KOPT-K1 (cell line): Measurements from ENCODE around the gene SOHLH1.

Experiments used
- H3K27ac ChIP-seq: fragments of 200-600 bp; sonication (generic); 2 replicates; pipeline ENCODE4 v1.5.1; 2016; ENCODE audit warnings: antibody characterized with exemption, mild to moderate bottlenecking, low read depth, low read length; ENCODE audit not compliant: poor library complexity, severe bottlenecking
- H3K36me3 ChIP-seq: fragments of 200-600 bp; sonication (generic); 2 replicates; pipeline ENCODE4 v1.5.1; 2017; ENCODE audit warnings: antibody characterized with exemption, mild to moderate bottlenecking, low read length, moderate library complexity; ENCODE audit not compliant: insufficient read depth
- H3K9me3 ChIP-seq: fragments of 200-600 bp; sonication (generic); 2 replicates; pipeline ENCODE4 v1.5.1; 2017; ENCODE audit warnings: antibody characterized with exemption, low read length, mild to moderate bottlenecking; ENCODE audit not compliant: insufficient read depth, poor library complexity, severe bottlenecking

SOHLH1 gene

DNA sequence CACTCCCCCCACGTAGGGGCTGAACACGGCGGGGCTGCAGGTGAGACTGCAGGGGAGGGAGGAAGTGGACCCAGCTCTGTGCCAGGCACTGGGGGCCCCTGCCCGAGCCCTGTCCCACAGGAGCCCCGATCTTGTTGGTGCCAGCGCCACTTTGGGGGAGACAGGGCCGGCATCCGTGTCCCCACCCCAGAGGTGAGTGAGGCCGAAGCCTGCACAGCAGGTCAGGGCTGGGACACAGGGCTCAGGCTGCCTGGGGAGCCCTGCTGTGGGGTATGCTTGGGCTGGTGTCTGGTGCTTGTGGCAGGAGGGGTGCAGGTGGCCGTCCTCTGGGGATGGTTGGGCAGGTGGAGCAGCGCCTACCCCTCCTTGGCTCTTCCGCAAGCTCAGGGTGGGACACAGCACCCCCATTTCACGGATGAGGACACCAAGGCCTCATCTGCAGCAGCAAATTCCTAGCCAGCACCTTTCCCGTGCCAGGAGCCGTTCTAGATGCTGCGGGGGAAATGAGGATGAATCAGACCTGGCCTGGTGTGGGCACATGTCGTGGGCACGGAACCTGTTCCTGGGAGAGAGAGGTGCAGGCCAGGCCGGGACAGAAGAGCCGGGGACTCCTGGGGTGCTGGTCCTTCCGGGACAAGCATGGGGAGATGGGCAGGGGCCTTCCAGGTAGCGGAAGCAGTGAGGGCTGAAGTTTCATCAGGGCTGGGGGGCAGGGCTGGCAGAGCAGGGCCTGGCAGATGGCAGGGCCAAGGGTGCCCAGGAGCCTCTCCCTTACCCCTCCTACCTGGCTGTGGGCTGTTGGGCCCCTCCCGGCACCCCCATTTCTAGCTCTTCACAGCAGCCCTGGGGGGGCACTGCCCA, 37.9 kb upstream of the SOHLH1 start:
- H3K27ac ChIP-seq = no peak overlapping the region
- no peaks in the 10 kb centered on the region for H3K9me3 ChIP-seq
- no peaks in the 10 kb centered on the region for H3K36me3 ChIP-seq

DNA sequence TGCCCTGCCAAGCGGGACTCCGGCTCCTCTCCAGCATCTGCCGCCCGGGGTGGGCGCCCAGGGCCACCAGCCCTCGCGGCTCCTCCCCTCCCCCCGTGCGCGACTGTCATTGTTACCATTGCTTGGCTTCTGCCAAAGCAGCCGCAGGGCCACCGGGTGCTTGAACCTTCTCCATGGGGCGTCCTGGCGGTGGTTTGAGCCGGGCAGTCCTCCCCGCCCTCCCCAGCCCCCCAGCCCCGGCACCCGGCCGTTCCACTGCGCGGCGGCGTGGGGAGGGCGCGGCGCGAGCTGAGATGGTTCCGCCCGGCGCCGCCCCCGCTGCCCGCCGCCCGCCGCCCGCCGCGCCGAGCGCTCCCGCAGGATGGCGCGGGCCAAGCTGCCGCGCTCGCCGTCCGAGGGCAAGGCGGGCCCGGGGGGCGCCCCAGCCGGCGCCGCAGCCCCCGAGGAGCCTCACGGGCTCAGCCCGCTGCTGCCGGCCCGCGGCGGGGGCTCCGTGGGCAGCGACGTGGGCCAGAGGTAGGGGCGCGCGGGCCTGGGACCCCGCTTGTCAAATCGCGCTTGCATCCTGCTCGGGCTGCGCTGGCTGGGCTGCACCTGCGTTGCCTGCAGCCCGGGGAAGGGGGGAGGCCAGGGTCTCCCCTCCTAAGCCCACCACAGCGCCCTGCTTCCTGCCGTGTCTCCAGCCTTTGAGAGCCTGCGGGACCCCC, 37.1 kb upstream of the SOHLH1 start:
- H3K36me3 ChIP-seq = no peaks in the 10 kb centered on the region
- no peak overlapping the region for H3K27ac ChIP-seq
- H3K9me3 ChIP-seq = peaks cover 3% of the 10 kb centered on the region

DNA sequence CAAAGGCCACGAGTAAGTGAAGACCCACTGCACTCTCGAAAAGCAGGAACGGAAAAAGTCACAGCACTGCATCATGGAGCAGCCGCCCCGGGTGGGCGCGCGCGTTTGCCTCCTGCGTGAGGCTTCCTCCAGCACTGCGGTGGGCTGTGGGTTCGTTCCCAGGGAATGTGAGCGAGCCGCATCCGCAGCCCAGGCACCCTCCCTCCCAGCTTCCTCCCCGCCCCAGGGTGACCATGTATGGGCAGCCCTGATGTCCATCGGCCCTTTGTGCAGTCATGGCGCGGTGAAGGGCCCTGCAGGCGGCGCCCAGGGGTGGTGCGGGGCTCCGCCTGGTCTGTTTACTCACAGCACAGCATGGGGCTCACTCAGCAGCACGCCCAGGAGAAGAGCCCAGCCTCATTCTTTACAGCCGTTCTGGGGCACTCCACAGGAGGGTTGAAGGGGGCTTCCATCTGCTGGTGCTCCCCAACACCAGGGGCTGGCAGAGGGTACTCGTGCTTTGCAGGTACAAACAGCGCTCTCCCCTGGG, 35.4 kb upstream of the SOHLH1 start:
- H3K36me3 ChIP-seq = no peaks in the 10 kb centered on the region
- H3K27ac ChIP-seq = no peak overlapping the region
- peaks cover 7% of the 10 kb centered on the region for H3K9me3 ChIP-seq

DNA sequence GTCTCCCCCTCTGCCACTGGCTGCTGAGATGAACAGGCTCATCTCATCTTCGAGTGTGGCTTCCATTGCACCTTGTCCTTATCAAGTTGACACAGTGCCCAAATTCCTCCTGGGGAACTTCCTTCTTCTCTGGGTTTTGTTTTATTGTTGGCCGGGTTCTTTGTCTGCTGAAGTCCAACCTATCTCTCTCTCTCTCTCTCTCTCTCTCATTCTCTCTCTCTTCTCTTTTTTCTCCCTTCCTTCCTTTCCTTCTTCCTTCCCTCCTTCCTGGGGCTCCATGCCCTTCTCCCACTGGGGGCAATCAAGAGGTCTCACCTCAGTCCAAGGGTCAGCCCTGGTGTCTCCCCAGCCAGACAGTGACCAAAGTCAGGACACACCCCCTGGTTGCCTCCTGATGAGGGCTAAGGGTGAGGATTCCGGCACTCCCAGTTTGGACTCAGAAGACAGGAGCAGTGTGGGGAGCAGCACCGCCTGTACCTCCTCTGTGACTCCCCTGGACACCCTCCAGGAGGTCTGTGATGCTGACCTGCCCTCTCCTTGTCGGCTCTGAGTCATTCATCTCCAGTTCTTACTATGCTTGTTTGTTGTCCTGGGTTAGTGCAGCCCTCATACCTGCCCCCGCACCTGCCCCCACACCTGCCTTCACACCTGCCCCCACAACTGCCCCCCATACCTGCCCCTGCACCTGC, 33.4 kb upstream of the SOHLH1 start:
- H3K9me3 ChIP-seq = peaks cover 7% of the 10 kb centered on the region
- H3K36me3 ChIP-seq = no peaks in the 10 kb centered on the region
- no peak overlapping the region for H3K27ac ChIP-seq

DNA sequence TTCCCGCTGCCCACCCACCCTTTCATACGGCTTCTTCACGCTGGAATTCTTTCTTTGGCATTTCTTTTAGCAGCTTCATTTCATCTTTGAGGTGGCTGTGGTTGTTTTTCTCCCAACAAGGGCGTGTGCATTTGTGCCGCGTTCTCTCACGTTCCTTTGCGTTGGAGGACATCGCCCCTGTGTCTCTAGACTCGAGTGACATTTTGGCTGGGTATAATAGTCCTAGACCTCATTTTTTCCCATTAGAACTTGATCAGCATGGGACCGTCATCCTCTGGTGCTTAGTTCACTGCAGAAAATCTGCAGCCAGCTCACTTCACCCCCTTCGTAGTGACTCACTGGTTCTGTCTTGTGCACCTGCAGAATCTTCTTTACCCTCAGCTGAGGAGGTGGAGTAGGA, 32.2 kb upstream of the SOHLH1 start:
- H3K9me3 ChIP-seq = peaks cover 7% of the 10 kb centered on the region
- no peaks in the 10 kb centered on the region for H3K36me3 ChIP-seq
- no peak overlapping the region for H3K27ac ChIP-seq

DNA sequence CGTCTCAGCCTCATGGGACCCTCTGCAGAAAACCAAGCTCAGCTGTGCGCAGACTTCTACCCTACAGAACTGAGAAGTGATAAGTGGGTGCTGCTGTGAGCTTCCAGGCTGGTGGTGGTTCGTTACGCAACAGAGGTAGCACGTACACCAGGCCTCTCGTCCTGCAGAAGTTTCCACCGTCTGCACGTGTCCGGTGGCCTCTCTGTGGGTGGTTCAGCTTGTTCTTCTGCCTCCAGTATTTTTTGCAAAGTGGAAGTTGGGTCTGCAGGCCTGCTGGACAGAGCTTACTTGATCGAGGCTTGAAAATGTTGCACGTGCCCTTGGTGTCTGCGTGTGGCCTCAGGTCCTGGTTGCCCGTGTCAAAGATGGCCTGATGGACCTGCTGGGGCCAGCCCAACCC, 30.2 kb upstream of the SOHLH1 start:
- Histone ChIP-seq H3K27ac (no peak overlapping the region), H3K9me3 (peaks cover 7% of the 10 kb centered on the region), H3K36me3 (no peaks in the 10 kb centered on the region)

DNA sequence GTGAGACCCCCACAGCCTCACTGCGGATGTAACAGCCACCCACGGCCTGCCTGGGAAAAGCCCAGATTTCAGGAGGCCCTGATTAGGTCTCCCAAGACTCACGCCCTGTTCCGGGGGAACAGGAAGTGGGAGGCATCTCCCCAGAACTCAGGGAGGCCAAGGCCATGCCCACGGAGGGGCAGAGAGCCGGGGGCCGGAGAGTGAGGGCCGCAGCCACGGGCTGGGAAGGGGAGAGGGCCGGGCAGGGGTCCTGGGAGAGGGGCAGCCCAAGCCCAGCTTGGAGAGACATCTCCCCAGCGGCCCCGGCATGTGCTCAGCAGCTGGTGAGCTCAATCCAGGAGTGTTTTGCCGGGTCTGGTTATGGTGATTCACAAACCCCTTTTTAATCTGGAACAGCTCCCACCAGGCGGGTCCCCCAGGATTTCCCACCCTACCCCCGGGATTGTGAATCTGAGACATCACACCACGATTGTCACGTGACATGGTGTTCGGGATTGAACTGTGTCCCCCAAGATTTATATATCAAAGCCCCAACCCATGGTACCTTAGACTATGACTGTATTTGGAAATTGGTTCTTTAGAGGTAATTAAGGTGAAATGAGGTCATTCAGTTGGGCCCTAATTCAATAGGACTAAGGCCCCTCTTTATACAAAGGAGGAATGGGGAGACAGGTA, 29.3 kb upstream of the SOHLH1 start:
- H3K27ac ChIP-seq = no peak overlapping the region
- peaks cover 7% of the 10 kb centered on the region for H3K9me3 ChIP-seq
- no peaks in the 10 kb centered on the region for H3K36me3 ChIP-seq

DNA sequence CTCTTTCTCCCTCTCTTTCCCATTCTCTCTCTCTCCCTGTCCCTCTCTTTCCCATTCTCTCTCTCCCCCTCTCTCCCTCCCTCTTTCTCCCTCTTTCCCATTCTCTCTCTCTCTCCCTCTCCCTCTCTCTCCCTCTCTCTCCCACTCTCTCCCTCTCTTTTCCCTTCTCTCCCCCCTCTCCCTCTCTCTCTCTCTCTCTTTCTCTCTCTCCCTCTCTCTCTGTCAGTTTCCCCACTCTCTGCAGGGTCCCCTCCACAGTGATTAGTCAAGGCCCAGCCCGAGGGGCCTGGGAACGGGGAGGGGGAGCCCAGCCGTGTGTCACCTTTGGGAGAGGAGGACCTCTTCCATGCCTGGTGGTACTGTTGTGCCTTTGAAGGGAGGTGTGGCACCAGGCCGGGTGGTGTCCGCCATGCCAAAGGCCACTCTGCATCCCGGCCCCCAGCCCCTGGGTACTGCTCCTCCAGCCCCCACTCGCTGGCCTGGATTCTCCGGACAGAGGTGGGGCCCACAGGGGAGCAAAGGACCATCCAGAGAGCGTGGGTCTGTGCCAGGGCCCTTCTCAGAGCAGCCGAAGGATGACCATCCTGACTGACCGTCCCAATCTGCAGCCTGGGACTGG, 28.1 kb upstream of the SOHLH1 start:
- Histone ChIP-seq H3K27ac (no peak overlapping the region), H3K9me3 (peaks cover 7% of the 10 kb centered on the region), H3K36me3 (no peaks in the 10 kb centered on the region)

- Histone ChIP-seq H3K9me3 (peaks cover 3% of the 10 kb centered on the region), H3K27ac (no peak overlapping the region), H3K36me3 (no peaks in the 10 kb centered on the region)
Measured at GRCh38 chr9:135726138-135726853, 27.0 kb upstream of the SOHLH1 start.

GRCh38 chr9:135724186-135724787, 25.0 kb upstream of the SOHLH1 start:
- H3K27ac ChIP-seq = no peak overlapping the region
- H3K9me3 ChIP-seq = no peaks in the 10 kb centered on the region
- H3K36me3 ChIP-seq = no peaks in the 10 kb centered on the region

- Histone ChIP-seq H3K36me3 (no peaks in the 10 kb centered on the region), H3K27ac (no peak overlapping the region), H3K9me3 (no peaks in the 10 kb centered on the region)
Measured at GRCh38 chr9:135722365-135722764, 23.1 kb upstream of the SOHLH1 start.

DNA sequence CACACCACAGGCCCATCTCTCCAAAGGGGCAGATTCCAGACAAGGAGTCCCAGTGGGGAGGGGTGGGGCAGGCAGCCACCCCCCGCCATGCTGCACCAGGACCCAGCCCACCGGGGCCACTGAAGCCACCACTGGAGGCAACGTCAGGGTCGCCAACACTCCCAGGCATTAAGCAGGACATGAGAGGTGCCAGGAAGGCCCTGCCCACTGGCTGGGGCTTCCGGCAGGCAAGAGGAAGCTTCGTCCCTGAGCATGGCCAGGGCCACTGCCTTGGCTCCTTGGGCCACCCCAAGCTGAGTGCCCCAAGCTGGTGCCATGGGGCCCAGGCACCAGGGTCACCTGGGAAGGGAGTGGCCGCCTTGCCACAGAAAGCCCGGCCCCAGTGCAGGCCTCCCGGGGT, 20.2 kb upstream of the SOHLH1 start:
- no peaks in the 10 kb centered on the region for H3K36me3 ChIP-seq
- no peaks in the 10 kb centered on the region for H3K9me3 ChIP-seq
- no peak overlapping the region for H3K27ac ChIP-seq

DNA sequence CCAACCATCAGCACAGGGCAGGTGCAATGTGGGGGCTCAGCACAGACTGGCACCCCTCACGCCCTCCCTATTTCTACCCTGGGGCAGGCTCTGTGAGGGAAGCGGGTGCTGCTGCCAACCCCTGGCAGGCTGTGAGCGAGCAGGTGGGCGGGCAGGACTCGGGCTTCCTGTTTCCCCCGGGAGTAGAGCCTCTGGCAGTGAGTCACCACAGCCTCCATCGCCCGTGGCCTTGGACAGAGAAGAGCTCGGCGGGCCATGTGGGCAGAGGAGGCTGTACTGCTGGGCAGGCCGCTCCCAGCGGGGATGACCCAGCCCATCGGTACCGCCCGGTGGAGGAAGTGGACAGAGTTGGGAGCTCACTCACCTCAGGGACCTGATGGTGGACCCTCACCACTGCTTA, 19.3 kb upstream of the SOHLH1 start:
- no peaks in the 10 kb centered on the region for H3K36me3 ChIP-seq
- H3K9me3 ChIP-seq = no peaks in the 10 kb centered on the region
- no peak overlapping the region for H3K27ac ChIP-seq

GRCh38 chr9:135717410-135717809, 18.1 kb upstream of the SOHLH1 start:
- no peaks in the 10 kb centered on the region for H3K9me3 ChIP-seq
- no peaks in the 10 kb centered on the region for H3K36me3 ChIP-seq
- no peak overlapping the region for H3K27ac ChIP-seq
